HEK293T (cell line): ENCODE data around the gene ERMN.

Experiments used
- CTCF ChIA-PET: fragments of 350-600 bp; formaldehyde crosslinking; extraction: SDS; loops from one replicate; lab custom pipeline; 2021; ENCODE audit warnings: antibody characterized with exemption, inconsistent platforms; lab: Yijun Ruan, JAX
- POLR2A ChIA-PET: fragments of 350-600 bp; formaldehyde crosslinking; extraction: SDS; loops from one replicate; lab custom pipeline; 2020; ENCODE audit warnings: antibody characterized with exemption, inconsistent platforms; lab: Yijun Ruan, JAX
- DNase-seq: peaks from one replicate; pipeline ENCODE4 v3.0.0; 2012; ENCODE audit warnings: mixed read lengths; ENCODE audit errors: extremely low spot score
- ARNT ChIP-seq: fragments of 450-650 bp; IDR thresholded peaks from 2 replicates; pipeline ENCODE4 v1.6.1; 2017; ENCODE audit warnings: mild to moderate bottlenecking
- BHLHE40 ChIP-seq: fragments of 450-650 bp; IDR thresholded peaks from 2 replicates; pipeline ENCODE4 v1.6.1; 2016; ENCODE audit warnings: mild to moderate bottlenecking, moderate library complexity, borderline replicate concordance
- CTBP1 ChIP-seq: fragments of 450-650 bp; IDR thresholded peaks from 2 replicates; pipeline ENCODE4 v1.6.1; 2016; ENCODE audit warnings: borderline replicate concordance
- ELF4 ChIP-seq: fragments of 450-650 bp; IDR thresholded peaks from 2 replicates; pipeline ENCODE4 v1.6.1; 2017; ENCODE audit warnings: antibody characterized with exemption
- FOXA1 ChIP-seq: fragments of 450-650 bp; IDR thresholded peaks from 2 replicates; pipeline ENCODE4 v1.6.1; 2016; ENCODE audit warnings: mild to moderate bottlenecking
- FOXK2 ChIP-seq: fragments of 450-650 bp; IDR thresholded peaks from 2 replicates; pipeline ENCODE4 v1.6.1; 2016; ENCODE audit warnings: mild to moderate bottlenecking
- FOXM1 ChIP-seq: fragments of 450-650 bp; IDR thresholded peaks from 2 replicates; pipeline ENCODE4 v1.6.1; 2017; ENCODE audit warnings: mild to moderate bottlenecking, borderline replicate concordance
- HDGF ChIP-seq: fragments of 450-650 bp; IDR thresholded peaks from 2 replicates; pipeline ENCODE4 v1.6.1; 2017; ENCODE audit warnings: antibody characterized with exemption, borderline replicate concordance
- L3MBTL2 ChIP-seq: fragments of 450-650 bp; conservative IDR thresholded peaks from 2 replicates; pipeline ENCODE4 v1.6.1; 2016; ENCODE audit warnings: mild to moderate bottlenecking
- LEF1 ChIP-seq: fragments of 450-650 bp; IDR thresholded peaks from 2 replicates; pipeline ENCODE4 v1.6.1; 2017; ENCODE audit warnings: mild to moderate bottlenecking, borderline replicate concordance
- NFRKB ChIP-seq: fragments of 450-650 bp; IDR thresholded peaks from 2 replicates; pipeline ENCODE4 v1.6.1; 2016; ENCODE audit warnings: mild to moderate bottlenecking, moderate library complexity
- SP1 ChIP-seq: fragments of 450-650 bp; IDR thresholded peaks from 2 replicates; pipeline ENCODE4 v1.6.1; 2017
- SUZ12 ChIP-seq: fragments of 450-650 bp; IDR thresholded peaks from 2 replicates; pipeline ENCODE4 v1.6.1; 2016; ENCODE audit warnings: mild to moderate bottlenecking
- TARDBP ChIP-seq: fragments of 450-650 bp; IDR thresholded peaks from 2 replicates; pipeline ENCODE4 v1.6.1; 2016
- ZNF384 ChIP-seq: fragments of 450-650 bp; IDR thresholded peaks from 2 replicates; pipeline ENCODE4 v1.6.1; 2016
- TF ChIP-seq, protein P1 (sequence below): fragments of 450-650 bp; IDR thresholded peaks from 2 replicates; pipeline ENCODE4 v1.6.1; 2016

The ERMN gene

DNA sequence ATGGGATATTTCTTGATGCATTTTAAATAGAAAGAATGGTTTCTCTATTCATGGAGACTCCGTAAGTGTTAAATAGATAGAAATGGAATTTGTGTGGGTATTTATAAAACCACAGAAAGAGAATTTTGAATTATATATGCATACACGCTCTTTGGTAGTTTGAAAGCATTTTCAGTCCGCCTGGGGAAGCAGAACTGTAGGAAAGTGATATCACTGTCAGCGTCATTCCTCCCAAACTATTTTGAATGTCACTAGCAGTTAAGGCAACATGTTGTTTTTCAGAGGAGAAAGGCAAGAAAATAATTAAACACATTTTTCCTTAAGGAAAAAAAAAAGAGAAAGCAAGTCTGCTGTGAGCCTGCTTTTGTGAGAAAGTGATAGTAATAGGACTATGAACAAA lies 8.7 kb upstream of the ERMN start:
- no peak for DNase-seq
- ChIA-PET CTCF (interaction anchor here (2.7 kb wide), 1 partner anchor 32 kb away, joined by 16 read pairs; no protein-coding TSS in a partner anchor), POLR2A (no interaction called here)
- TF ChIP-seq, protein P1, sequence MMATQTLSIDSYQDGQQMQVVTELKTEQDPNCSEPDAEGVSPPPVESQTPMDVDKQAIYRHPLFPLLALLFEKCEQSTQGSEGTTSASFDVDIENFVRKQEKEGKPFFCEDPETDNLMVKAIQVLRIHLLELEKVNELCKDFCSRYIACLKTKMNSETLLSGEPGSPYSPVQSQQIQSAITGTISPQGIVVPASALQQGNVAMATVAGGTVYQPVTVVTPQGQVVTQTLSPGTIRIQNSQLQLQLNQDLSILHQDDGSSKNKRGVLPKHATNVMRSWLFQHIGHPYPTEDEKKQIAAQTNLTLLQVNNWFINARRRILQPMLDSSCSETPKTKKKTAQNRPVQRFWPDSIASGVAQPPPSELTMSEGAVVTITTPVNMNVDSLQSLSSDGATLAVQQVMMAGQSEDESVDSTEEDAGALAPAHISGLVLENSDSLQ = no peak
- TF ChIP-seq BHLHE40 (no peak), ELF4 (no peak), FOXK2 (no peak), LEF1 (no peak), FOXM1 (no peak), L3MBTL2 (no peak), ZNF384 (no peak), HDGF (no peak), SUZ12 (no peak), SP1 (no peak), CTBP1 (no peak), FOXA1 (no peak), TARDBP (no peak), ARNT (no peak), NFRKB (no peak)

- POLR2A ChIA-PET = no interaction called here
- no peak for TF ChIP-seq TARDBP
- no peak for TF ChIP-seq L3MBTL2
- no peak for TF ChIP-seq HDGF
- no peak for DNase-seq
- CTCF ChIA-PET = interaction anchor here (0.5 kb wide), 1 partner anchor 247 kb away, joined by 4 read pairs; no protein-coding TSS in a partner anchor
Measured at GRCh38 chr2:157333304-157334047, 7.9 kb upstream of the ERMN start.

GRCh38 chr2:157329524-157329923 lies 3.9 kb upstream of the ERMN start:
- no peak for DNase-seq
- CTCF ChIA-PET = interaction anchor here (1.1 kb wide), 1 partner anchor 11 kb away, joined by 4 read pairs; no protein-coding TSS in a partner anchor
- TF ChIP-seq SUZ12 (no peak), FOXM1 (no peak), CTBP1 (no peak), HDGF (no peak), BHLHE40 (no peak), LEF1 (no peak), NFRKB (no peak), FOXA1 (no peak), ELF4 (no peak), TARDBP (no peak), ARNT (no peak), ZNF384 (no peak), SP1 (no peak), FOXK2 (no peak), L3MBTL2 (no peak)
- TF ChIP-seq, protein P1 = no peak
- POLR2A ChIA-PET = no interaction called here

- POLR2A ChIA-PET = no interaction called here
- CTCF ChIA-PET = interaction anchor here (0.6 to 3.7 kb wide), 9 partner anchors 8 to 1949 kb away, joined by 3 to 31 read pairs (median 3); no protein-coding TSS in a partner anchor
- TF ChIP-seq TARDBP (no peak), LEF1 (no peak), NFRKB (no peak), SP1 (no peak), L3MBTL2 (no peak), SUZ12 (no peak), FOXM1 (no peak)
- DNase-seq = peak; percentile 85
Measured at GRCh38 chr2:157327621-157328500, 2.2 kb upstream of the ERMN start.

DNA sequence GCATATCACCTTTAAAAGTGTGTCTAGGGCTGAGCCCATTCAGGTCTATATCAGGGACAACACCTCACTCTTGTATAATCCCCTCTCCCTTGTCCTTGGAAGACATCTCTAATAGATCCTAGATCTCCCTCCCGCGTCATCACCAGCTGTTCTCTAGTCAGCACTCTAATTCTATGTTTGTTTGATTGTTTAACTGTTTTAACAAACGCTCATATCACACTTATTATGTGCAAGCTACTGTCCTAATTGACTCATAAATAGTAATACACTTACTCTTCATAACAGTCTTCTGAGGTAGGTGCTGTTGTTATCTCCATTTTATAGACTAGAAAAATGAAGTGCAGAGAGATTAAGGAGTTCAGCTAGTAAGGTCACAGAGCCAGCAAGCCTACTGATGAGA lies 1.6 kb upstream of the ERMN start:
- no peak for DNase-seq
- TF ChIP-seq FOXA1 = no peak
- no peak for TF ChIP-seq SP1
- ChIA-PET POLR2A (no interaction called here), CTCF (interaction anchor here (0.6 to 3.7 kb wide), 7 partner anchors 9 to 300 kb away, joined by 3 to 31 read pairs (median 4); no protein-coding TSS in a partner anchor)

- ChIA-PET CTCF (interaction anchor here (1.2 to 3.7 kb wide), 4 partner anchors 9 to 25 kb away, joined by 4 to 31 read pairs (median 16); no protein-coding TSS in a partner anchor), POLR2A (no interaction called here)
- TF ChIP-seq, protein P1 = no peak
- TF ChIP-seq L3MBTL2 (no peak), CTBP1 (no peak), BHLHE40 (no peak), TARDBP (no peak), FOXA1 (no peak), ARNT (no peak), ELF4 (no peak), NFRKB (no peak), ZNF384 (no peak), LEF1 (no peak), SUZ12 (no peak)
- no peak for DNase-seq
Measured at GRCh38 chr2:157326698-157327097, 1.1 kb upstream of the ERMN start.
